ENCODE measurements around the gene FAM180A. TPM values are rescaled to one million over a fixed set of nuclear protein-coding genes. Genes with fewer than 3 reads are reported as not detected.

Gene FAM180A
- total RNA-seq (2022; extraction: Qiagen RNA extraction; ENCODE audit: low read depth) = not detected in 5 replicates

GRCh38 chr7:135748770-135749169 lies at the start of gene FAM180A:
Gene FAM180A (minus strand): TSS chr7:135748813. CDS start chr7:135748580, 233 bp downstream.

GRCh38 chr7:135728136-135728669 lies 20.4 kb downstream of the FAM180A start, which contains the start of gene SLC13A4:
Gene SLC13A4 (minus strand): TSS chr7:135728186. CDS start chr7:135727496, 690 bp downstream.

Other genes starting within 250 kb of the FAM180A start
- 10.1 to 11.4 TPM (median 10.8 TPM) in 5 replicates for gene CNOT4, start 238.7 kb downstream of the FAM180A start, total RNA-seq (2022; extraction: Qiagen RNA extraction; ENCODE audit: low read depth)
- gene NUP205, start 190.9 kb downstream of the FAM180A start, total RNA-seq (2022; extraction: Qiagen RNA extraction; ENCODE audit: low read depth) = 44.1 to 51.5 TPM (median 49.8 TPM) in 5 replicates
- gene STMP1, start 86.3 kb downstream of the FAM180A start, total RNA-seq (2022; extraction: Qiagen RNA extraction; ENCODE audit: low read depth) = 25.6 to 34.2 TPM (median 30.5 TPM) in 5 replicates
- not detected in 5 replicates for gene SLC13A4, start 20.6 kb downstream of the FAM180A start, total RNA-seq (2022; extraction: Qiagen RNA extraction; ENCODE audit: low read depth)
- gene MTPN, start 228.5 kb upstream of the FAM180A start, total RNA-seq (2022; extraction: Qiagen RNA extraction; ENCODE audit: low read depth) = 63.2 to 125 TPM (median 122 TPM) in 5 replicates

Data from A549 treated with RU486 at 1 μM for 4 hours (cell line).